GM23248 (cell line): ENCODE results near the gene ELOVL7. TPM values are rescaled to one million over a fixed set of nuclear protein-coding genes. Genes with fewer than 3 reads are reported as not detected.
"Not testable (repeated sequence)": the region's sequence is repeated elsewhere in the genome, so short reads cannot be mapped to it uniquely, and the experiment has no call there.

Experiments
- DNase-seq: peaks from one replicate; pipeline ENCODE4 v3.0.0-alpha.2; 2015
- H2AFZ ChIP-seq: fragments of 200-600 bp; sonication (generic); 2 replicates; pipeline ENCODE4 v1.6.1; 2016; ENCODE audit warnings: antibody characterized with exemption
- H3F3A ChIP-seq: fragments of 200-600 bp; sonication (generic); 2 replicates; pipeline ENCODE4 v1.6.1; 2016; ENCODE audit warnings: mild to moderate bottlenecking, antibody characterized with exemption, mixed run types; ENCODE audit not compliant: insufficient read depth
- H3K27ac ChIP-seq: fragments of 200-600 bp; sonication (generic); 2 replicates; pipeline ENCODE4 v1.5.1; 2016; ENCODE audit warnings: mild to moderate bottlenecking
- H3K27me3 ChIP-seq: fragments of 200-600 bp; sonication (generic); replicated peaks from 2 replicates; pipeline ENCODE4 v1.6.1; 2016; ENCODE audit warnings: mild to moderate bottlenecking; ENCODE audit not compliant: insufficient read depth
- H3K36me3 ChIP-seq: fragments of 200-600 bp; sonication (generic); 2 replicates; pipeline ENCODE4 v1.6.1; 2016; ENCODE audit warnings: low read depth, mild to moderate bottlenecking
- H3K4me1 ChIP-seq: fragments of 200-600 bp; sonication (generic); 2 replicates; pipeline ENCODE4 v1.6.1; 2016; ENCODE audit warnings: mild to moderate bottlenecking; ENCODE audit not compliant: insufficient read depth
- H3K4me2 ChIP-seq: fragments of 200-600 bp; sonication (generic); one replicate; pipeline ENCODE4 v1.6.1; 2016; ENCODE audit warnings: mild to moderate bottlenecking; ENCODE audit not compliant: unreplicated experiment
- H3K4me3 ChIP-seq: fragments of 200-600 bp; sonication (generic); 2 replicates; pipeline ENCODE4 v1.5.1; 2016; ENCODE audit warnings: mild to moderate bottlenecking
- H3K79me2 ChIP-seq: fragments of 200-600 bp; sonication (generic); 2 replicates; pipeline ENCODE4 v1.6.1; 2016; ENCODE audit warnings: mild to moderate bottlenecking; ENCODE audit not compliant: insufficient read depth
- H3K9ac ChIP-seq: fragments of 200-600 bp; sonication (generic); 2 replicates; pipeline ENCODE4 v1.6.1; 2016; ENCODE audit warnings: mild to moderate bottlenecking
- H3K9me2 ChIP-seq: fragments of 200-600 bp; sonication (generic); 2 replicates; pipeline ENCODE4 v1.6.1; 2016; ENCODE audit warnings: mixed run types, mild to moderate bottlenecking, moderate library complexity; ENCODE audit not compliant: insufficient read depth
- H3K9me3 ChIP-seq: fragments of 200-600 bp; sonication (generic); one replicate; pipeline ENCODE4 v1.6.1; 2017; ENCODE audit warnings: low read depth
- H4K20me1 ChIP-seq: fragments of 200-600 bp; sonication (generic); 2 replicates; pipeline ENCODE4 v1.6.0; 2016; ENCODE audit not compliant: insufficient read depth
- EZH2 ChIP-seq: fragments of 200-600 bp; sonication (generic); IDR thresholded peaks from 2 replicates; pipeline ENCODE4 v1.6.1; 2018; ENCODE audit warnings: antibody characterized with exemption, mild to moderate bottlenecking; ENCODE audit not compliant: insufficient read depth, poor library complexity, severe bottlenecking
- EZH2phosphoT487 ChIP-seq: fragments of 200-600 bp; sonication (generic); IDR thresholded peaks from 2 replicates; pipeline ENCODE4 v1.6.1; 2018; ENCODE audit warnings: antibody characterized with exemption, moderate library complexity, mild to moderate bottlenecking, low read depth; ENCODE audit not compliant: insufficient read depth
- WGBS, 2 experiments: methylation state at CpG; one replicate each; pipeline ENCODE4 v1.1.6; 2015 to 2017; ENCODE audit warnings: low lambda C conversion rate in 2 of 2, low coverage in 1 of 2; ENCODE audit errors: missing lambda C conversion rate in 2 of 2; 5-methylcytosine and 5-hydroxymethylcytosine counted together
- in situ Hi-C: fragments of 300-500 bp; cut with MboI; formaldehyde crosslinking; loops from 2 replicates; pipeline ENCODE4 v1.15.0; 2020
- polyA plus RNA-seq: library from polyadenylated mRNA; unstranded; fragments of >200 nt; fragmentation: Nextera tagmentation; extraction: Ambion mirVana; gene quantifications from 2 replicates; pipeline ENCODE4 v1.2.1, GENCODE V29; 2016
- total RNA-seq: library from RNA; depleted of rRNA; stranded (reverse); fragments of >200 nt; shearing (Covaris generic); gene quantifications from 2 replicates; pipeline ENCODE4 v1.2.3, GENCODE V29; 2014

Gene ELOVL7
- total and polyA plus RNA-seq, 2 experiments from 2014 or later, result not detected

GRCh38 chr5:60743511-60744314, 100.4 kb downstream of the ELOVL7 start:
- no peaks in the 10 kb centered on the region for H3K79me2 ChIP-seq
- no peak overlapping the region for H3K4me2 ChIP-seq
- H2AFZ ChIP-seq, result no peak overlapping the region
- no peaks in the 10 kb centered on the region for H3K9me2 ChIP-seq
- H3K36me3 ChIP-seq, result no peaks in the 10 kb centered on the region
- H3K27ac ChIP-seq, result no peak overlapping the region
- no peaks in the 10 kb centered on the region for H3K4me1 ChIP-seq
- no peak overlapping the region for H3K9ac ChIP-seq
- no peak for DNase-seq
- no peak overlapping the region for H3K4me3 ChIP-seq
- TF ChIP-seq EZH2 (no peak), EZH2phosphoT487 (no peak)
- H3K27me3 ChIP-seq, result no peaks in the 10 kb centered on the region; the same call in 1 of the 2 replicates
- no peaks in the 10 kb centered on the region for H4K20me1 ChIP-seq
- H3F3A ChIP-seq, result no peaks in the 10 kb centered on the region
- 70 to 72% methylated on average over 40 of the region's 40 CpGs for WGBS, 2 experiments
- H3K9me3 ChIP-seq, result no peaks in the 10 kb centered on the region
- in situ Hi-C loops, result no loop called here

GRCh38 chr5:60740322-60740721, 103.7 kb downstream of the ELOVL7 start:
- no peak overlapping the region for H3K4me3 ChIP-seq
- TF ChIP-seq EZH2phosphoT487, result no peak
- TF ChIP-seq EZH2, result no peak
- WGBS, 2 experiments, result 24 to 28% methylated on average over 2 of the region's 2 CpGs
- H3K27me3 ChIP-seq, result no peaks in the 10 kb centered on the region
- no peak for DNase-seq
- H3K9ac ChIP-seq, result no peak overlapping the region
- no peak overlapping the region for H3K4me2 ChIP-seq
- H3K9me3 ChIP-seq, result no peaks in the 10 kb centered on the region
- H3F3A ChIP-seq, result no peaks in the 10 kb centered on the region
- in situ Hi-C loops, result no loop called here
- no peaks in the 10 kb centered on the region for H3K36me3 ChIP-seq
- no peaks in the 10 kb centered on the region for H4K20me1 ChIP-seq
- no peak overlapping the region for H3K27ac ChIP-seq
- H3K79me2 ChIP-seq, result no peaks in the 10 kb centered on the region
- no peak overlapping the region for H2AFZ ChIP-seq
- no peaks in the 10 kb centered on the region for H3K4me1 ChIP-seq
- H3K9me2 ChIP-seq, result no peaks in the 10 kb centered on the region

GRCh38 chr5:60738933-60739332, 105.1 kb downstream of the ELOVL7 start:
- 26 to 29% methylated on average over 3 of the region's 3 CpGs for WGBS, 2 experiments
- TF ChIP-seq EZH2, result no peak
- TF ChIP-seq EZH2phosphoT487, result no peak
- Histone ChIP-seq H3K9ac (no peak overlapping the region), H2AFZ (no peak overlapping the region), H3K4me1 (no peaks in the 10 kb centered on the region), H3F3A (no peaks in the 10 kb centered on the region), H3K36me3 (no peaks in the 10 kb centered on the region), H3K4me3 (no peak overlapping the region), H4K20me1 (no peaks in the 10 kb centered on the region), H3K79me2 (no peaks in the 10 kb centered on the region), H3K9me2 (no peaks in the 10 kb centered on the region), H3K9me3 (no peaks in the 10 kb centered on the region), H3K27me3 (no peaks in the 10 kb centered on the region), H3K27ac (no peak overlapping the region), H3K4me2 (no peak overlapping the region)
- DNase-seq, result no peak
- in situ Hi-C loops, result no loop called here

GRCh38 chr5:60738461-60738860, 105.6 kb downstream of the ELOVL7 start:
- H3K4me2 ChIP-seq, result no peak overlapping the region
- H4K20me1 ChIP-seq, result no peaks in the 10 kb centered on the region
- no peak overlapping the region for H3K4me3 ChIP-seq
- in situ Hi-C loops, result no loop called here
- H3K9ac ChIP-seq, result no peak overlapping the region
- no peaks in the 10 kb centered on the region for H3K36me3 ChIP-seq
- H3K27me3 ChIP-seq, result no peaks in the 10 kb centered on the region
- no peak overlapping the region for H3K27ac ChIP-seq
- H3K9me3 ChIP-seq, result no peaks in the 10 kb centered on the region
- TF ChIP-seq EZH2phosphoT487 (no peak), EZH2 (no peak)
- WGBS, 2 experiments, result 35 to 48% methylated on average over 4 of the region's 4 CpGs
- no peak overlapping the region for H2AFZ ChIP-seq
- no peaks in the 10 kb centered on the region for H3K79me2 ChIP-seq
- DNase-seq, result no peak
- no peaks in the 10 kb centered on the region for H3K4me1 ChIP-seq
- no peaks in the 10 kb centered on the region for H3K9me2 ChIP-seq
- no peaks in the 10 kb centered on the region for H3F3A ChIP-seq

- H3K36me3 ChIP-seq, H4K20me1 ChIP-seq: not testable (repeated sequence)
These were observed 113.2 kb downstream of the ELOVL7 start for GRCh38 chr5:60730858-60731257.

More at GRCh38 chr5:60730858-60731257, 113.2 kb downstream of the ELOVL7 start:
- H3F3A ChIP-seq, H3K9me3 ChIP-seq, in situ Hi-C loops, H3K4me1 ChIP-seq, H3K27ac ChIP-seq, H3K27me3 ChIP-seq, H2AFZ ChIP-seq, H3K79me2 ChIP-seq, H3K9me2 ChIP-seq, H3K9ac ChIP-seq, H3K4me3 ChIP-seq, H3K4me2 ChIP-seq, DNase-seq: not testable (repeated sequence)
